K562 (cell line): ENCODE measurements around the gene B9D2. TPM values are rescaled to one million over a fixed set of nuclear protein-coding genes. Genes with fewer than 3 reads are reported as not detected.
A peak's percentile ranks its signal among the peaks of the same experiment; 100 is the strongest.

Source experiments
- CBX1 ChIP-seq: sonication (generic); IDR thresholded peaks from 2 replicates; pipeline ENCODE4 v1.6.1; 2016; ENCODE audit warnings: antibody characterized with exemption, low read depth, mild to moderate bottlenecking
- CLOCK ChIP-seq: fragments of 250-450 bp; sonication (Bioruptor Pico); IDR thresholded peaks from 2 replicates; pipeline ENCODE4 v1.4.0; 2020; ENCODE audit warnings: mild to moderate bottlenecking, moderate library complexity, borderline replicate concordance
- DACH1 ChIP-seq: fragments of 450-650 bp; IDR thresholded peaks from 2 replicates; pipeline ENCODE4 v1.6.1; 2018; ENCODE audit not compliant: partially characterized antibody
- GMEB1 ChIP-seq: fragments of 250-450 bp; sonication (Bioruptor Pico); IDR thresholded peaks from 2 replicates; pipeline ENCODE4 v1.4.0; 2020; ENCODE audit warnings: mild to moderate bottlenecking
- NFYB ChIP-seq: IDR thresholded peaks from 2 replicates; pipeline ENCODE4 v1.6.1; 2011; ENCODE audit warnings: mild to moderate bottlenecking, moderate library complexity; ENCODE audit not compliant: insufficient read length; ENCODE audit errors: extremely low read depth
- RBFOX2 ChIP-seq: fragments of 200-400 bp; formaldehyde crosslinking; IDR thresholded peaks from 2 replicates; pipeline ENCODE4 v1.6.1; 2017; ENCODE audit warnings: low read depth, mild to moderate bottlenecking, low read length, moderate library complexity
- SAFB2 ChIP-seq: fragments of 200-400 bp; formaldehyde crosslinking; IDR thresholded peaks from 2 replicates; pipeline ENCODE4 v1.6.1; 2018; ENCODE audit warnings: borderline replicate concordance, low read length, low read depth, moderate library complexity; ENCODE audit not compliant: severe bottlenecking
- SMAD1 ChIP-seq: fragments of 150-350 bp; IDR thresholded peaks from 2 replicates; pipeline ENCODE4 v1.6.1; 2014; ENCODE audit warnings: low read length, low read depth; ENCODE audit not compliant: partially characterized antibody
- SMAD3 ChIP-seq: fragments of 450-650 bp; formaldehyde crosslinking; conservative IDR thresholded peaks from 2 replicates; pipeline ENCODE4 v1.4.0; 2020; ENCODE audit warnings: mild to moderate bottlenecking
- SMARCC2 ChIP-seq: fragments of 450-650 bp; IDR thresholded peaks from 2 replicates; pipeline ENCODE4 v1.6.1; 2017; ENCODE audit warnings: antibody characterized with exemption, moderate library complexity, mild to moderate bottlenecking, low read depth
- TOE1 ChIP-seq, 2 experiments: fragments of 450-650 bp in 1 of 2; sonication (generic) in 1 of 2; formaldehyde crosslinking in 1 of 2; IDR thresholded peaks; 2 replicates each; pipeline versions ENCODE4 v1.7.1 to v1.8.0; 2016 to 2022; ENCODE audit warnings: borderline replicate concordance in 2 of 2, mild to moderate bottlenecking in 2 of 2, antibody characterized with exemption in 1 of 2, inconsistent platforms in 1 of 2, low read depth in 1 of 2, missing genetic modification reagents in 1 of 2, moderate library complexity in 1 of 2
- U2AF2 ChIP-seq: fragments of 200-400 bp; formaldehyde crosslinking; optimal IDR thresholded peaks from 2 replicates; pipeline ENCODE3; 2017; ENCODE audit warnings: low read depth, mild to moderate bottlenecking, low read length
- USF1 ChIP-seq: sonication (generic); formaldehyde crosslinking; IDR thresholded peaks from 2 replicates; pipeline ENCODE4 v1.9.0; 2022; ENCODE audit warnings: mild to moderate bottlenecking, missing genetic modification reagents
- ZNF3 ChIP-seq: fragments of 250-450 bp; sonication (Bioruptor Pico); IDR thresholded peaks from 2 replicates; pipeline ENCODE4 v1.5.0; 2021; ENCODE audit warnings: mild to moderate bottlenecking, moderate library complexity
- ZNF436 ChIP-seq: fragments of 250-450, 450-650 bp; sonication (Bioruptor Pico); formaldehyde crosslinking; IDR thresholded peaks from 2 replicates; pipeline ENCODE4 v1.7.0; 2020; ENCODE audit warnings: mild to moderate bottlenecking
- ZNF561 ChIP-seq: fragments of 450-650 bp; formaldehyde crosslinking; conservative IDR thresholded peaks from 2 replicates; pipeline ENCODE4 v1.4.0; 2020; ENCODE audit warnings: mild to moderate bottlenecking, moderate library complexity
- ZNF584 ChIP-seq: fragments of 200-800 bp; sonication (Bioruptor generic); IDR thresholded peaks from 2 replicates; pipeline ENCODE4 v1.6.1; 2016; ENCODE audit warnings: low read depth, mild to moderate bottlenecking, missing genetic modification characterization, missing compliant biosample characterization
- ZNF639 ChIP-seq, 2 experiments: fragments of 200-800 bp in 1 of 2; sonication (Bioruptor generic) in 1 of 2; sonication (generic) in 1 of 2; formaldehyde crosslinking in 1 of 2; IDR thresholded peaks in 1 of 2; conservative IDR thresholded peaks in 1 of 2; 2 replicates each; pipeline versions ENCODE4 v1.5.0 to v1.6.1; 2016 to 2020; ENCODE audit warnings: missing compliant biosample characterization in 1 of 2, missing genetic modification characterization in 1 of 2, missing genetic modification reagents in 1 of 2
- polyA plus RNA-seq, 8 experiments: library from polyadenylated mRNA; depleted of rRNA in 4 of 8; stranded (reverse) in 5 of 8; unstranded in 3 of 8; fragments of >200 nt; fragmentation: Nextera tagmentation in 2 of 8; fragmentation: Illumina TruSeq in 1 of 8; extraction: Ambion mirVana in 2 of 8; extraction: Trizol in 1 of 8; gene quantifications; 2 replicates each; pipeline versions ENCODE4 v1.2.1 to v1.2.3, GENCODE V29; 2011 to 2014; ENCODE audit warnings: inconsistent platforms in 1 of 8, missing spikeins in 1 of 8
- total RNA-seq, 7 experiments: library from RNA; depleted of rRNA in 6 of 7; stranded (reverse); fragments of >200 nt in 6 of 7; fragmentation: Illumina TruSeq in 2 of 7; extraction: Trizol in 2 of 7; gene quantifications; 2 replicates each; pipeline versions ENCODE4 v1.2.1 to v1.2.3, GENCODE V29; 2011 to 2021; ENCODE audit warnings: low replicate concordance in 1 of 7

B9D2 gene
- total and polyA plus RNA-seq, 9 of the 15 experiments (the other 6 are each of a cell fraction or from before 2014, with no cell fraction given): 0.83 to 6.9 (median 2.8) TPM

GRCh38 chr19:41310033-41310831 is 53.7 kb downstream of the B9D2 start, which contains the start of gene CCDC97 (continued):
- TF ChIP-seq TOE1 (IDR thresholded peaks at IDR 0.05; ENCODE audit: borderline replicate concordance) (peak; percentile 94), TOE1 (CRISPR knock-in tag; IDR thresholded peaks at IDR 0.05; ENCODE audit: borderline replicate concordance, low read depth) (no peak), ZNF584 (CRISPR knock-in tag) (no peak), NFYB (no peak), ZNF436 (peak; percentile 3; the same call in 1 of the 2 replicates), DACH1 (peak; percentile 36), ZNF3 (CRISPR knock-in tag) (no peak), CLOCK (CRISPR knock-in tag) (no peak), SAFB2 (no peak), GMEB1 (CRISPR knock-in tag) (peak; percentile 70), SMAD3 (0 out of 2 replicates have a peak, but pooled peaks have one; percentile 10), U2AF2 (no peak), SMAD1 (no peak), ZNF561 (CRISPR knock-in tag) (no peak), RBFOX2 (peak; percentile 90), ZNF639 (CRISPR knock-in tag; conservative IDR thresholded peaks at IDR 0.05 in 1 of 2, IDR thresholded peaks at IDR 0.05 in 1 of 2) (peak in 1 of 2 experiments; percentile 95; a peak in 2 of 4 replicates), CBX1 (peak; percentile 72; the same call in 1 of the 2 replicates), USF1 (CRISPR knock-in tag) (peak; percentile 85), SMARCC2 (0 out of 2 replicates have a peak, but pooled peaks have one; percentile 44)
